NCI-H226 (cell line): ENCODE data around the gene FSTL4.

Experiments
- DNase-seq: peaks from one replicate; pipeline ENCODE4 v3.0.0-alpha.2; 2015

Gene FSTL4

DNA sequence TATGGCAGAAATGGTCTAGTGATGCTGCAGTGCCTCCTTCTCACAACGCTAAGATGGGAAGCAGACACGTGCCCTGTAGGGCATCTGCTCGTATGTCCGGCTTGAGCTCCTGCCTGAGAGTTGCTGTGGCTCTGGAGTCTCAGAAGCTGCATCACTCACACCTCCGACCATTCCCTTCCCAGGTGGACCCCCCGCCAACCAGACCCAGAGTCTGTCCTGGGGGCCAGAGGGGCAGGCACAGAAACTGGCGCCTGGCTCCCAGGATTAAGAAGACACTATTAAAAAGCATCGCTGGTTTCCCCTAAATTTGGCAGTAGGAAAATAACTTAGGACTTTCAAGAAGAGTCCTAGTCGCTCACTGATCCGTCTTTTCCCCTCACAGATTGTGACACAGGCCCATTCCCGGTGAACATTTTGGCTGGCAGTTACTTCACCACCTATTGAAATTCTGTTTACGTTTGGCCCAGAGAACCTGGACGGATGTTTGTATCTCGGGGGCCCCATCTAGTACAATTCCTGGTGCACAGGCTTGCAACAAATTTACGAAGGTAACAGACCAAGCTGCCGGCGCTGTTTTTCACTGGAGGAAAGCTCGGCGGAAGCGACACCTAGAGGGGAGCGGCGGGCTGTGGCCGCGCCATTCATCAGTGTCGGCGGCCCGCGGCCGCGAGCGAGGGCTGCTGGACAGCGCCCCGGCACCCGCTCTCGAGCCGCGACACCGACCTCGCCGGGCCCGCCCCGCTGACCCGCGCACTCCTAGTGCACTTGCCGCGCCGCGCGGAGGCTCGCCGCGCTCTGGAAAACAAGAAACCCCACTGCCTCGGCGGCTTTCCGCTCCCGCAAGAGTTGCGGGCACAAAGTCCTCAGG is 1.6 kb downstream of the FSTL4 start:
- no peak for DNase-seq

GRCh38 chr5:133607451-133607850 is 4.9 kb downstream of the FSTL4 start:
- DNase-seq = no peak

DNA sequence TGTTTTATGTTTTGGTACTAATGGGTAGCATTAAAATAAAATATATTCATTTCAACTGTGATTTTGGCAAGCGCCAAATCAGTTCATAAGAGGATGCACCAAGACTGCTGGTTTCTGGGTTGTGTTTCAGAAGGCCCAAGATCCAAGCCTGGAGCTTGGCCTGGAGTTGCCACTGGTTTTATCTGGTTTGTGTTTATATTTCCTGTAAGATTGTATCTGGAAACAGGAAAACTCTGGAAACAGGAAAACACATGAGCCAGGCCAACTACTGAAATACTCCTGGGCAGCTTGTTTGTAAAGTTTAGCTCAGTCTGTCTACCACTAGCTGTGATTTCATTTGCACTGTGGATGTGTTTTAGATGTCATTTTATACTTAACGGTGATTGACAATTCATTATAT is 5.5 kb downstream of the FSTL4 start:
- DNase-seq = no peak

GRCh38 chr5:133605323-133605722 is 7.0 kb downstream of the FSTL4 start:
- no peak for DNase-seq

DNA sequence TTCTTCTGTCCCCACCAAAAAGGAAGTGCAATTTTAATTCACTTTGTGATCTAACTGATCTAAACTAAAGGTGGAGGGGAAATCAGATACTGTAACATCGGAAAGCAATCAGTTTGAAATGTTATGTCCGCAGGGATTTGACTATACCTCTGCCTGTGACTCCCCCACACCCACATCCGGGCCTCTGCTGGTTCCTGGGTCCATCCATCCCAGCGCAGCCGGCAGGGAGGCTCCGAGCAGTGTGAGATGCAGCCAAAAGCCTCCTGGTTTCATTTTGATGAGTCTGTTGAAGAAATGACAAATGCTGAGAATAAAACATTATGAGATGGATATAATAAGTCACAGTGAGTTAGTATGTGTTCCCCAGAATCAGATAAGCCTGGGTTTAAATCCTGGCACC is 8.6 kb downstream of the FSTL4 start:
- DNase-seq = no peak

DNA sequence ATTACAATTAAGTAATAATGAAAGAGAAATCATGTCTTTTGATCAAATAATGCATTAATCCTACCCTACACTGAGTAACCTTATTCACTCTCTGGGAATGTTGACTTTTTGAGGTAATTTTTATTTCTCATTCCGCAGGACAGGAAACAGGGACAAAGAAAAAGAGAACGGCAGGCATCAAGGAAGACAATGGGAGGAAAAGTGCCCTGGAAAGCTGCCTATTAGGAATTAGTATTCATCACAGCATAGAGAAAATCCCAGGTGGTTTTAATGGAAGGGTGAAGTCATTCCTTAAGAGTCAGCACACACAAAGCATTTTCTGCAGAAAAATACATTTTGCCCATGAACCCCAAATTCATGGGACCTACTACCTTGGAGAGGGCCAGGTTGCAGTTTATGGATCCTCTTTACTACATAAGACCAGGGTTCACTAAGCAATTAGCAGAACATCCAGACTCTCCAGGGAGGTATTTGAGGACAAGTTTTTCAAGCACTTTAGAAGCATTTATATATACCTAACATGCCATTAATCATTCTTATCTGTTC is 9.4 kb downstream of the FSTL4 start:
- DNase-seq = no peak

GRCh38 chr5:133599600-133599999 is 12.7 kb downstream of the FSTL4 start:
- DNase-seq = no peak

DNA sequence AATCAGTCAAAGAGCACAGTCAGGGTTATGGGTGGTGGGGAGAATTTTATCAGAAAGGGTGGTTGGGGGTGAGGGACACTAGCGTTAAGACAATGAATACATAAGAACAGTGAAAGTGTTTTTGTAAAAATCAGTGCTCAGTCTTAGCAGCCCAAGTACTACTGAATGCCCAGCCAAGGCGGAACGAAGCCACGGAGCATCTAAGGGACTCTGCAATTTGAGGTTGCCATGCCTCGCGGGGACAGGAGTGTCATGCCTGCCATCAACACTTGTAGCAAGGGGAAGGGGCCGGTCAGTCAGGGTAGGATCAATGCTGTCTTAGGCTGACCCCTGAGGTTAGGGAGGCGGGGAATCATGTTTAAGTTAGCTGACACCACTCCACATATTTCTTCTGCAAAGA is 13.3 kb downstream of the FSTL4 start:
- DNase-seq = no peak

DNA sequence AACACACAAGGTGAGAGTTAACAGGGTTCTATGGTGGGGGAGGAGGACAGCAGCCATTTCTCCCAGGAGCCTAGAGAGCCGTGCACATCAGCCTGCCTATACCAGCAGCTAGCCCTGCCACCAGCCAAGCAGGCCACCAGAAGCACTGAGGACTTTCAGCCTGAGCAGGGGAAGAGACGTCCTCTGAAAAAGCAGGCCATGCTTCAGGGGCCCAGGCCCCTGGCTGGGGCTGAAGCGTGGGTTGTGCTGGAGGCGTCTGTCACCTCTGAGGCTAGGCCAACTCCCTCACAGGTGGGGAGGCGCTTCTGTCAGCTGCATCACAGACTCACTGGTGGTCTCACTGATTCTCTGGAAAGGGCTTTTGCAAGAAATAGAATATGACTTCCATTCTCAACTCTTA is 16.3 kb downstream of the FSTL4 start:
- DNase-seq = no peak

DNA sequence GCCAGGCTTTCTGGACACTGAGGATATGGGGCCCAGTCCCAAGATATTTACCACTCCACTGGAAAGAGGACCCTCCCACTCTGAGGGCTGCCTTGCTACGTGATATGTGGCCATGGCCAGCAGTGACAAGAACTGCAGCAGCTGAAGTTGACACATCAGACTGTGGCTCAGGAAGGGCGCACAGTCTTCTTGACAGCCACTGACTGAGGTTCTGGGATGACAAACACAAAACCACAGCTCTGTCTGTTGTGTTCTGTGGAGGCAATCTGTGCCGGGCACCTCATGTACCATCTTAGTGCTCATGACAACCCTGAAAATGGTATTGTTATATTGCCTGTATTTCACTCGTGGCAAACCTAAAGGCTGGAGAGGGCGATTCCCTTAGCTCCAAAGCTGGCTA is 16.9 kb downstream of the FSTL4 start:
- DNase-seq = no peak

- DNase-seq = no peak
Measured at GRCh38 chr5:133589286-133589685, 23.1 kb downstream of the FSTL4 start.

DNA sequence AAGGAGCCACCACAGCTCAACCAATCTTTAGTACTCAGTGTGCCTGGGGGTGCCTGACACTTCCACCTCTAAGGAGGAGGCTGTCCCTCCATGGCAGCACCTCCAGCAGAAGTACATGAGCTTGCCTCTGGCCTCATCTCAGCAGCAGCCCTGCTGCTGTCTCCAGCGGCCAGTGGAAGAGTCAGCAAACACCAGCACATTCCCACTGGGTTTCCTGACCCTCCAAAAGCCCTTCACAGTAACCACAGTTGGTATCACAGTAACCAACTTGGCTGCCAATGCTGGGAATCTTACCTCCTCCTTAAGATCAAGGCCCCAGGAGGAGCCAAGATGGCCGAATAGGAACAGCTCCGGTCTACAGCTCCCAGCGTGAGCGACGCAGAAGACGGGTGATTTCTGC is 29.4 kb downstream of the FSTL4 start:
- DNase-seq = no peak

- DNase-seq = no peak
Measured at GRCh38 chr5:133581918-133582317, 30.4 kb downstream of the FSTL4 start.

DNA sequence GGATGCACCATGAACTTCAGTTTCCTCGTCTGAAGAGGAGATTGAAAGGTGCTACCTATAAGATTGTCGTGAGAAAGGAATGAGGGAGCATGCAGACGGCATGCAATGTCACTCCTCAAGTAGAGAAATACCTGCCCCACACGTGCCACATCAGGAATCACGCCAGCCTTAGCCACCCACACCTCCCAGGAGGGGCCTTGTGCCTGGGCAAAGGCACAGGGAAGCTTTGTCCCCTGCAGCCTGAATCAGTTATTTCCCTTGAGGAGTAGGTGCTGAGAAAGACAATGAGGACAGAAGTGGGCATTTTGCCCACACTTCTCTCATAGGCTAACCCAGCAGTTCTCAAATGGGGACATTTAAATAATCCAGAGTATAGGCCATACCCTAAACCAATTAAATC is 31.0 kb downstream of the FSTL4 start:
- no peak for DNase-seq

DNA sequence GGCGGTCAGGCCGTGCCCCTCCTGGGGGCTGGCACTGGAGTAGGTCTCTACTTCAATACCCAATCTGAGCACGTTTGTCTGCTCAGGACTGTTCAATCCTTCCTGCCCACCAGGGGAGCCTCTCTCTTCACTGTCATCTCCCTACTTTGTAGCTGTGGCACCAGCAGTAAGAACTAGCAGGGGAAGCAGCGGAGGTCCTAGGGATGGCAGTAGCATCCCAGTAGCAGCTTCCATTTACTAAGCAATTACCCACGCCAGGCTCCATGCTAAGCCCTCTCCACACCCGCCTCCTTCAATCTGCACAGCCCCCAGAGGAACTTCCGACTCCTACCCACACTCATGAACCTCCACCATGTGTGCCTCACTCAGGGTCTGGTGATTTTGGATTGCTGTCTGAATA is 31.7 kb downstream of the FSTL4 start:
- DNase-seq = no peak

- no peak for DNase-seq
Measured at GRCh38 chr5:133579766-133580165, 32.6 kb downstream of the FSTL4 start.

GRCh38 chr5:133569347-133569746 is 43.0 kb downstream of the FSTL4 start:
- no peak for DNase-seq

GRCh38 chr5:133565993-133566392 is 46.3 kb downstream of the FSTL4 start:
- no peak for DNase-seq

DNA sequence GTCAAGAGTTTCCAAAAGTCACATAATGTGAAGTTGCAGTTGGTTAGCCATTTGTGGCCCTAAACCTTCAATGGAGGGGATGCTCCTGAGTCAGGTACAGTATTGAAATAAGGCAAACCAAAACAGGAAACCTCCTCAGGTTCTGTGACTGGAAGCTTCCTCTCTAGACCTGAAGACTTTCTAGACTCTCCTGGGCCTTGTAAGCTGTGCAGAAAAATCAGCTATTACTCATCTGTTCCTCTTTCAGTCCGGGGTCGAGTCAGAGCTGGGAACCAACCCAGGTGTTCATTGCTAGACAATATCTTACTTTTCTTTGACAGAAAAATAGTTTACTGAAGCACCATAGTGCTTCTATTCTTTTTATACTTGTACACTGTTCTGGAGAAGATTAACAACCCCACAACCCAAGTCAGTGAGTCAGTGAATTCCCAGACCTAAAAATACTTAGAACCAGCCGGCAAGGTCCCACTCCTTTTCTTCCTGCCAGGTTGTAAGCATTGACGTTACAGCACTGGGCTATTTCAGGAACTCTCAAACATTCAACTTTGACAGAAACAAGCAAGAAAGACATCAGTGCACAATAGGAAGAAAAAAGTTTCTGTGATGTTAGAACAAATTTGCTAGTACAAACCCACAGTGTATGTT is 47.3 kb downstream of the FSTL4 start:
- no peak for DNase-seq

DNA sequence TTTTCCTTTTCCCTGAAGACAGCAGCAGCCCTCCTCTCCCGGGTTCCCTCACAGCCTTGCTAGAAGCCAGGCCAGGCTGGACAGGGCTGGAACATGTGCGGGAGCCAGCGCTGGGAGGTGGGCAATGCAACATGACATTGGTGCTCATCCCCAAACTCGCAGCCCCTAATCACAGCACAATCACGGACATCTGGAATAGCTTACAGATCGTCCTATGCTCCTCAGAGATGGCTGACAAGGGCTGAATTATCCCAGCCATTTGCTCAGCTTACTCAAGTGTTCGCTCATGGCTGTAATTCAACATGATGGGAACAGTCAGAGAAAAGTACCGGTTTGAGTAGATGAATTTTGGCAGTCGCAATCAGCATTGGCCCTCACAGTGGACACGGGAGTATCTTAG is 49.8 kb downstream of the FSTL4 start:
- DNase-seq = no peak

- DNase-seq = no peak
Measured at GRCh38 chr5:133559960-133560359, 52.4 kb downstream of the FSTL4 start.

DNA sequence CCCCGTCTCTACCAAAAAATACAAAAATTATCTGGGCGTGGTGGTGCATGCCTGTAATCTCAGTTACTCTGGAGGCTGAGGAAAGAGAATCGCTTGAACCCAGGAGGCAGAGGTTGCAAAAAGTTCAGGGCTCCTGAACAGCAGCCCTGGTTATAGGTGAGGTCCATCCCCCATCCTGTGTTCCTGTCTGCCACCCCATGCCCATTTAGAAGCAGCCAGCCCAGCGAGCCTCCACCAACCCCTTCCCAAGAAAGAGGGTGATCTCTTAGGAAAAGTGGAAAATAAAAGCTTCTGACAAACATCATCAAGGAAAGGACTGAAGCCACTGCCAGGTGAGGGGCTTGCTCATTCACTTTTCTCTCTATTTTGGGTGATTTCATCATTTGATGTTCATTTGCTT is 55.8 kb downstream of the FSTL4 start:
- DNase-seq = no peak

DNA sequence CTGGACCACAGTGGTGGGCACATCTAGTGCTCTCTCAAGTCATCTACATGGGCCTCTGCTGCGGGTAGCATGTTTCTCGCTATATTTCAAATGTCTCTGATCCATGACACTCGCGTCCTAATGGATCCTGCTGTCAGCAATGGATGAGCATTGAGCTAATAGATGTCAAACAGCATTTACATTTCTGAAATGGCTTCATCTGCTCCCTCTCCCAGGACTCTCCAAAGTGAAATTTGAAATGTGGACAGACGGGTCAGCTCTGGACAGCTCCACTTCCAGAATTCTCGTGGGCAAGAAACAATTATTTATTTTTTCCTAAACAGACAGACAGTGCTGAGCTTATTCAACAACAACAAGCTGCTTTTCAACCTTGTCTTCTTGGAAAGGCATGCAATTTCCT is 58.1 kb downstream of the FSTL4 start:
- DNase-seq = no peak

DNA sequence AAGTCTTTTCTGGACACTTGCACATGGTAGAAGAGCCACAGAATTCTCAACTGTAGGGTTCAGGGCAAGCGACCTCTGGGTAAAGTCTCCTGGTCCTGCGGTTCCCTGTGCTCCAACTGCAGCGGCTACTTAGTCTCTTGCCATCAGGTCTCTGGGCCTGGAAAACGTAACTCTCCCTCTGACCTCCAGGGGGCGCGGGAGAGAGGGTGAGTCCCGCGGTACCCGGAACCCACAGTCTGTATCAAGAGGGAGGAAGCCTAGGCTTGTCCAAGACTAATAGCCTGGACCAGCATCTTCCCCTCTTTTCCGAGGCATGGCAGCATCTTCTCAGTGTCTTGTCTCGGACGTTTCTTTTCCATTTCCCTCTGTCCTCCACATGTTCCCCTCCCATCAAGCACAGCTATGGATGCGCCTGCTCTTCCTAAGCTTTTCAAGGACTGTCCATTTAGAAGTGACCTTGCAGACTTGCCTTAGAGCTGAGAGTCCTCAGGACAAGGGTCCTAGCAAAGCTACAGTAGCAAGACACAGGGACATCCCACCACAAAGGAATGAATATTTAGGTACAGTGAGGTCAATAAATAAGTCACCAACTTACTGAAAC is 59.3 kb downstream of the FSTL4 start:
- DNase-seq = no peak
